HG02610 (cell line): ENCODE measurements around the gene EMILIN1.

Source experiments
- ATAC-seq: cut with Tn5 transposase; IDR thresholded peaks from one replicate; pipeline ENCODE4 v1.9.1; 2021; ENCODE audit warnings: mild to moderate bottlenecking, moderate library complexity; ENCODE audit not compliant: unreplicated experiment

EMILIN1 gene

GRCh38 chr2:27079233-27080139, 1.1 kb downstream of the EMILIN1 start:
- no peak for ATAC-seq

- no peak for ATAC-seq
Observed at GRCh38 chr2:27080140-27080469, 1.7 kb downstream of the EMILIN1 start.

DNA sequence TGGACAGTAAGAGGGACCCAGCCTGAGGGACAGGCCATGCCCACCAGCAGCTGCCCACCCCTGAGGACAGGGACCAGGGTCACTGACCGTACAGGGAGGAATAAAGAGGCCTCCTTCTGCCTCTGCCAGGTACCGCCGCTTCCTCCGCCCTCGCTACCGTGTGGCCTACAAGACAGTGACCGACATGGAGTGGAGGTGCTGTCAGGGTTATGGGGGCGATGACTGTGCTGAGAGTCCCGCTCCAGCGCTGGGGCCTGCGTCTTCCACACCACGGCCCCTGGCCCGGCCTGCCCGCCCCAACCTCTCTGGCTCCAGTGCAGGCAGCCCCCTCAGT, 2.2 kb downstream of the EMILIN1 start:
- no peak for ATAC-seq

GRCh38 chr2:27081984-27082772, 3.8 kb downstream of the EMILIN1 start:
- ATAC-seq = no peak

DNA sequence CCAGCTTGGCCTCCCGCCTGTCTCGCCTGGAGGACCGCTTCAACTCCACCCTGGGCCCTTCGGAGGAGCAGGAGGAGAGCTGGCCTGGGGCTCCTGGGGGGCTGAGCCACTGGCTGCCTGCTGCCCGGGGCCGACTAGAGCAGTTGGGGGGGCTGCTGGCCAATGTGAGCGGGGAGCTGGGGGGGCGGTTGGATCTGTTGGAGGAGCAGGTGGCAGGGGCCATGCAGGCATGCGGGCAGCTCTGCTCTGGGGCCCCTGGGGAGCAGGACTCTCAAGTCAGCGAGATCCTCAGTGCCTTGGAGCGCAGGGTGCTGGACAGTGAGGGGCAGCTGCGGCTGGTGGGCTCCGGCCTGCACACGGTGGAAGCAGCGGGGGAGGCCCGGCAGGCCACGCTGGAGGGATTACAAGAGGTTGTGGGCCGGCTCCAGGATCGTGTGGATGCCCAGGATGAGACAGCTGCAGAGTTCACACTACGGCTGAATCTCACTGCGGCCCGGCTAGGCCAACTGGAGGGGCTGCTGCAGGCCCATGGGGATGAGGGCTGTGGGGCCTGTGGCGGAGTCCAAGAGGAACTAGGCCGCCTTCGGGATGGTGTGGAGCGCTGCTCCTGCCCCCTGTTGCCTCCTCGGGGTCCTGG, 4.5 kb downstream of the EMILIN1 start:
- no peak for ATAC-seq

GRCh38 chr2:27083410-27084296, 5.2 kb downstream of the EMILIN1 start:
- ATAC-seq = no peak

DNA sequence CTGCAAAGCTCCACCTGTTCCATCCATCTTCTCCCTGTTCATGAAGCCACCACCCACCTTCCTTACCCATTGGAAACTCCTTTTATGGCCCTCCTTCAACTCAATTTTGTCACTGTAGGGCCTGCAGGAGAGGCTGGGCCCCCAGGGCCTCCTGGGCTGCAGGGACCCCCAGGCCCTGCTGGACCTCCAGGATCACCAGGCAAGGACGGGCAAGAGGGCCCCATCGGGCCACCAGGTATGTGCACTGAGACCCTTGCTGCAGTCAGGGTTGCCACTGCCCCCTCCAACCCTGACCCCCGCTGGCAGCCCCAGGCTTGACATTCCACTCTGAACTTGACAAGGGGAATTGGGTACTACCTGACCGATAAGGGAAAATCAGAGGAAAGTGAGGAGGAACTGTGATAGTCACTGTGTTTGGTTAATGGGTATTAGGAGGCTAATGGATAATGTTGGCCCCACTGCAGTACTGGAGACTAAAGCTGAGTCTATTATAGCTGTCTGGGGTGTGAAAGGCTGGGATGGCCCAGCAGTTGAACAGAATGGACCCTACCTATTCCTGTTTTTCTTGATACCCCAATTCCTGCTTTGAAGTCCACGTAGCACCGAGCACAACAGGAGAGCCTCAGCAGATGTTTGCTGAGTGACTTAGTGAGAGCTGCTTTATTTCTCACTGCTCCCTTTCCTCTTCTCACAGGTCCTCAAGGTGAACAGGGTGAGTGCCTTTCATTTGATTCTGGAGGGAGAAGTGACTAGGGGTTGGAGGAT, 6.1 kb downstream of the EMILIN1 start:
- ATAC-seq = no peak

GRCh38 chr2:27085062-27085672, 6.8 kb downstream of the EMILIN1 start:
- no peak for ATAC-seq

GRCh38 chr2:27085673-27086089, 7.3 kb downstream of the EMILIN1 start:
- ATAC-seq = peak; percentile 1

- peak; percentile 72 for ATAC-seq
Observed at GRCh38 chr2:27086090-27086723, 7.8 kb downstream of the EMILIN1 start.

GRCh38 chr2:27086724-27087593, 8.5 kb downstream of the EMILIN1 start, which contains the start of gene KHK:
TSS of gene KHK (plus strand) at chr2:27086772. CDS start at chr2:27087260, 488 bp downstream.
- ATAC-seq = peak; percentile 12

DNA sequence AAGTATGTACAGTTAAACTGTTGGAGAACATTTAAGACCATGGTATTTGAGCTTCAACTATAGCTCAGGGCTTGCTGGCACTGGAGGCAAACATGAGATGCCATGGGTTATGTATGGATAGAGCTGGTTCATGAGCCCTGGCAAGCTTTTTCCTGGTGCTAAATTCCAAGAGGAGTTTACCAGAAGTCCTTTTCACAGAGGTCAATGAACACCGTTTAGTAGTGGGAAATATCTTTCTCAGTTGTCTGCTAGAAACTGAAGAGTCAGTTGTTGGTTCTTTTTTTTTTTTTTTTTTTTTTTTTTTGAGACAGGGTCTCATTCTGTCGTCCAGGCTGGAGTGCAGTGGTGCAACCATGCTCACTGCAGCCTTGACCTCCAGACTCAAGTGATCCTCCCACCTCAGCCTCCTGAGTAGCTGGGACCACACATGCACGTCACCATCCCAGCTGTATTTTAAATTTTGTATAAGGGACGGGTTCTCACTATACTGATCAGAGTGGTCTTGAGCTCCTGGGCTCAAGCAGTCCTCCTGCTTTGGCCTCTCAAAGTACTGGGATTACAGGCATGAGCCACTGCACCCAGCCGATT, 9.5 kb downstream of the EMILIN1 start:
- no peak for ATAC-seq

- ATAC-seq = no peak
Observed at GRCh38 chr2:27088634-27089033, 10.2 kb downstream of the EMILIN1 start.

- ATAC-seq = no peak
Observed at GRCh38 chr2:27089111-27089954, 10.9 kb downstream of the EMILIN1 start.

DNA sequence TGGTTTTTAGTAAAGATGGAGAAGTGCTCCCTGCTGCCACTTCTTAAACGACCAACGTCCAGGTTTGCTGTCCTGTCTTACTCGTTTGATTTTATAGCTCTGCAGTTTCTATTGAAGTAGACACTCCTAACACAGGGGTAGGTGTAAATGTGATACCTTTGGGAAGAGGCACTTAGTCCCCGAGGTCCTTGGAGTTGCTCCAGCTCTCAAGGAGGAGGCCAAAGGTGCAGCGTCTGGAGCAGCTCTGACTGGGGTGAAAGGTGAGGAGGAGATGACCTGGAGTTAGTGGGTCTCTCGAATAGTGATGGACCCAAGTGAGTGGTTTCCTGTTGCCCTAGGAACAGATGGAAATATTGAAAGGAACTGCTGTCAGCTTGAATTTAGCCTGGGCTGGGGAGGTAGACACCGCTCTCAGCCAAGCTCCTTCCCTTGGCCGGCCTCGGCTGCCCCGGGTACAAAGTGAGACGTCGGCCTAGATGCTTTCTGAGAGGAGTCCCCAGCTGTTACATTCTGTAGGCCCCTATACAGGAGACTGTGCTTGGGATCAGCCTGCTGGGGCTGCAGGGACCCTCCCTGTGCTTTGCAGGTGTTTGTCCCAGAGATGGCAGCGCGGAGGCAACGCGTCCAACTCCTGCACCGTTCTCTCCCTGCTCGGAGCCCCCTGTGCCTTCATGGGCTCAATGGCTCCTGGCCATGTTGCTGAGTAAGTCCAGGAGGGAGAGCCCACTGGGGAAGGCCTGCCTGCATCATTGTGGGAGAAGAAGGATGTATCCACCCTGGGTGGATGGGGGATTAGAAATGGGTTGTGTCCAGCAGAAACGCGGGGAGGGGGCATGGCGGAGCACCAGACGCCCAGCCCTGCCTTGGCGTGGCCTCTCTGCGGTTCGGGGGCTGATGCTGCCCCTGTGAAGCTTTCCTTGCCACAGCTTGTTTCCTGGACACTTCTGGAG, 13.6 kb downstream of the EMILIN1 start:
- no peak for ATAC-seq
